GM23338 (cell line): ENCODE results near the gene KCNC4. TPM values are rescaled to one million over a fixed set of nuclear protein-coding genes. Genes with fewer than 3 reads are reported as not detected.
A peak's percentile ranks its signal among the peaks of the same experiment; 100 is the strongest.

Source experiments
- ATAC-seq: fragments of 200-7000 bp; cut with Tn5 transposase; 3 replicates; pipeline ENCODE4 v1.9.1; 2020
- DNase-seq: peaks from one replicate; pipeline ENCODE4 v3.0.0-alpha.2; 2015; ENCODE audit warnings: low spot score
- H2AFZ ChIP-seq: fragments of 200-600 bp; sonication (generic); 2 replicates; pipeline ENCODE4 v1.8.0; 2016; ENCODE audit warnings: antibody characterized with exemption, mild to moderate bottlenecking, moderate library complexity
- H3F3A ChIP-seq: fragments of 200-600 bp; sonication (generic); replicated peaks from 2 replicates; pipeline ENCODE4 v1.8.0; 2017; ENCODE audit warnings: antibody characterized with exemption, mixed run types, low read depth
- H3K27ac ChIP-seq: fragments of 200-600 bp; sonication (generic); 2 replicates; pipeline ENCODE4 v1.6.1; 2016; ENCODE audit warnings: low read depth
- H3K27me3 ChIP-seq: fragments of 200-600 bp; sonication (generic); 2 replicates; pipeline ENCODE4 v1.8.0; 2016; ENCODE audit warnings: mild to moderate bottlenecking, mixed run types, moderate library complexity; ENCODE audit not compliant: insufficient read depth
- H3K36me3 ChIP-seq: fragments of 200-600 bp; sonication (generic); 2 replicates; pipeline ENCODE4 v1.8.0; 2016; ENCODE audit warnings: mild to moderate bottlenecking; ENCODE audit not compliant: insufficient read depth
- H3K4me1 ChIP-seq: fragments of 200-600 bp; sonication (generic); 2 replicates; pipeline ENCODE4 v1.8.0; 2016; ENCODE audit warnings: mild to moderate bottlenecking, moderate library complexity; ENCODE audit not compliant: insufficient read depth
- H3K4me2 ChIP-seq: fragments of 200-600 bp; sonication (generic); 2 replicates; pipeline ENCODE4 v1.7.1; 2017; ENCODE audit warnings: mixed run types
- H3K4me3 ChIP-seq: fragments of 200-600 bp; sonication (generic); 2 replicates; pipeline ENCODE4 v1.6.1; 2016; ENCODE audit warnings: mixed run types
- H3K79me2 ChIP-seq: fragments of 200-600 bp; sonication (generic); replicated peaks from 2 replicates; pipeline ENCODE4 v1.8.0; 2017; ENCODE audit warnings: mild to moderate bottlenecking; ENCODE audit not compliant: insufficient read depth
- H3K9me2 ChIP-seq: fragments of 200-600 bp; sonication (generic); 2 replicates; pipeline ENCODE4 v1.8.0; 2017; ENCODE audit not compliant: insufficient read depth
- H4K20me1 ChIP-seq: fragments of 200-600 bp; sonication (generic); replicated peaks from 2 replicates; pipeline ENCODE4 v1.8.0; 2017; ENCODE audit warnings: mild to moderate bottlenecking; ENCODE audit not compliant: insufficient read depth
- H3K27ac Mint-ChIP-seq: 2 replicates; pipeline ENCODE4 v1.8.0; 2020; ENCODE audit warnings: inconsistent platforms, mild to moderate bottlenecking, moderate library complexity, mixed read lengths
- H3K27me3 Mint-ChIP-seq: 3 replicates; pipeline ENCODE4 v1.8.0; 2022; ENCODE audit warnings: low read depth, mild to moderate bottlenecking, moderate library complexity, mixed read lengths, inconsistent platforms; ENCODE audit not compliant: insufficient read depth, poor library complexity
- H3K36me3 Mint-ChIP-seq: 3 replicates; pipeline ENCODE4 v1.8.0; 2021; ENCODE audit warnings: low read depth, mild to moderate bottlenecking, inconsistent platforms, moderate library complexity, mixed read lengths
- H3K4me1 Mint-ChIP-seq: 3 replicates; pipeline ENCODE4 v1.8.0; 2020; ENCODE audit warnings: mild to moderate bottlenecking, inconsistent platforms, mixed read lengths
- H3K4me3 Mint-ChIP-seq: 3 replicates; pipeline ENCODE4 v1.8.0; 2021; ENCODE audit warnings: moderate library complexity, mild to moderate bottlenecking, inconsistent platforms, mixed read lengths
- H3K9me3 Mint-ChIP-seq: 3 replicates; pipeline ENCODE4 v1.8.0; 2020; ENCODE audit warnings: moderate library complexity, mild to moderate bottlenecking, inconsistent platforms, mixed read lengths
- CREB1 ChIP-seq: fragments of 250-450 bp; sonication (Bioruptor Pico); IDR thresholded peaks from 2 replicates; pipeline ENCODE4 v1.5.0; 2020; ENCODE audit warnings: low read depth, mild to moderate bottlenecking, moderate library complexity
- EZH2 ChIP-seq: fragments of 200-600 bp; sonication (generic); IDR thresholded peaks from one replicate; pipeline ENCODE4 v1.8.0; 2017; ENCODE audit warnings: antibody characterized with exemption, mild to moderate bottlenecking, low read depth; ENCODE audit not compliant: unreplicated experiment
- EZH2phosphoT487 ChIP-seq: fragments of 200-600 bp; sonication (generic); IDR thresholded peaks from one replicate; pipeline ENCODE4 v1.8.1; 2018; ENCODE audit warnings: antibody characterized with exemption; ENCODE audit not compliant: unreplicated experiment
- JUNB ChIP-seq: IDR thresholded peaks from one replicate; pipeline ENCODE4 v1.6.1; 2016; ENCODE audit warnings: antibody characterized with exemption; ENCODE audit not compliant: unreplicated experiment
- NANOG ChIP-seq: IDR thresholded peaks from 2 replicates; pipeline ENCODE4 v1.6.1; 2016; ENCODE audit warnings: antibody characterized with exemption, borderline replicate concordance
- POLR2AphosphoS5 ChIP-seq: IDR thresholded peaks from 2 replicates; pipeline ENCODE4 v1.6.1; 2016; ENCODE audit warnings: antibody characterized with exemption, low read depth
- STAT1 ChIP-seq: IDR thresholded peaks from one replicate; pipeline ENCODE4 v1.6.1; 2016; ENCODE audit warnings: antibody characterized with exemption; ENCODE audit not compliant: unreplicated experiment
- ZNF114 ChIP-seq: fragments of 250-450 bp; sonication (Bioruptor Pico); IDR thresholded peaks from 2 replicates; pipeline ENCODE4 v1.5.0; 2020; ENCODE audit warnings: mild to moderate bottlenecking, moderate library complexity
- ZNF331 ChIP-seq: fragments of 250-450 bp; sonication (Bioruptor Pico); IDR thresholded peaks from 2 replicates; pipeline ENCODE4 v1.5.0; 2020; ENCODE audit warnings: low read depth, mild to moderate bottlenecking, moderate library complexity
- polyA plus RNA-seq: library from polyadenylated mRNA; unstranded; fragments of >200 nt; fragmentation: Nextera tagmentation; extraction: Ambion mirVana; gene quantifications from 2 replicates; pipeline ENCODE4 v1.2.1, GENCODE V29; 2016
- total RNA-seq: library from RNA; depleted of rRNA; stranded (reverse); fragments of >200 nt; shearing (Covaris generic); gene quantifications from 2 replicates; pipeline ENCODE4 v1.2.3, GENCODE V29; 2014
- TF ChIP-seq, protein P1 (sequence below): fragments of 250-450 bp; sonication (Bioruptor Pico); IDR thresholded peaks from 2 replicates; pipeline ENCODE4 v1.5.0; 2020; ENCODE audit warnings: mild to moderate bottlenecking, moderate library complexity
- TF ChIP-seq, protein P2 (sequence below), 2 experiments: fragments of 200-600 bp in 1 of 2; sonication (generic) in 1 of 2; conservative IDR thresholded peaks; 2 replicates each; pipeline versions ENCODE4 v1.5.1 to v1.6.1; 2016 to 2017; ENCODE audit warnings: antibody characterized with exemption in 2 of 2, low read depth in 2 of 2, mild to moderate bottlenecking in 2 of 2, moderate library complexity in 1 of 2
- TF ChIP-seq, protein P3 (sequence below): IDR thresholded peaks from one replicate; pipeline ENCODE4 v1.6.1; 2018; ENCODE audit warnings: antibody characterized with exemption; ENCODE audit not compliant: unreplicated experiment
- TF ChIP-seq, protein P4 (sequence below): IDR thresholded peaks from 2 replicates; pipeline ENCODE4 v1.6.1; 2016; ENCODE audit warnings: antibody characterized with exemption

Gene KCNC4
- total and polyA plus RNA-seq, 2 experiments from 2014 or later: 3.5 to 10.7 TPM

DNA sequence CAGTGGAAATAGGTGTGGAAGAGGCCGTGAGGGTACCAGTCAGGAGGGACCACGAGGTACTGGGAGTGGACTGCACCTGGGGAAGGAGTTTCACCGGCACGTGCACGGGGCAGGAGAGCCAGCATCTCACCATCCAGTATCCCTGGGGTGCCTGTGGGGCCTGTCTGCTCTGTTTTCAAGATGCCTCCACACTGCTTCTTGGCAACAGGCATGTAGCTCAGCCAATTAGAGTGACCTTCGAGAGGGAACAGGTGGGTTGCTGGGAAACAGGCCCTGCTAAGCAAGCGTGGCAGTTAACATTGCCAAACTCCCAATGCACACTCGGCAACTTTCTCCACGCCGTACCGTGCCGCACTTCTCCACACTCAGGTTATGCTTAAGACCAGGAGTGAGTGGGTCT is 17.7 kb downstream of the KCNC4 start:
- Histone ChIP-seq H3K27ac (no peak overlapping the region), H2AFZ (no peak overlapping the region), H3K4me3 (no peak overlapping the region), H3K9me2 (0 out of 2 replicates have a peak, but pooled peaks cover 3% of the 10 kb centered on the region), H4K20me1 (no peaks in the 10 kb centered on the region), H3K27me3 (no peaks in the 10 kb centered on the region), H3K79me2 (no peaks in the 10 kb centered on the region), H3F3A (no peaks in the 10 kb centered on the region), H3K4me2 (no peak overlapping the region), H3K4me1 (no peaks in the 10 kb centered on the region), H3K36me3 (peaks cover 2% of the 10 kb centered on the region; the same call in 1 of the 2 replicates)
- Mint-ChIP-seq H3K4me3 (no peak overlapping the region), H3K4me1 (peaks cover 14% of the 10 kb centered on the region), H3K36me3 (peaks cover 20% of the 10 kb centered on the region), H3K9me3 (no peaks in the 10 kb centered on the region), H3K27me3 (peaks cover 10% of the 10 kb centered on the region), H3K27ac (peak overlapping the region; percentile 48)
- ATAC-seq (no peak), DNase-seq (no peak)
- TF ChIP-seq POLR2AphosphoS5 (no peak), STAT1 (no peak), ZNF331 (CRISPR knock-in tag) (no peak), EZH2phosphoT487 (no peak), ZNF114 (CRISPR knock-in tag) (no peak), CREB1 (CRISPR knock-in tag) (no peak), NANOG (no peak), EZH2 (no peak), JUNB (no peak)
- TF ChIP-seq, protein P1, sequence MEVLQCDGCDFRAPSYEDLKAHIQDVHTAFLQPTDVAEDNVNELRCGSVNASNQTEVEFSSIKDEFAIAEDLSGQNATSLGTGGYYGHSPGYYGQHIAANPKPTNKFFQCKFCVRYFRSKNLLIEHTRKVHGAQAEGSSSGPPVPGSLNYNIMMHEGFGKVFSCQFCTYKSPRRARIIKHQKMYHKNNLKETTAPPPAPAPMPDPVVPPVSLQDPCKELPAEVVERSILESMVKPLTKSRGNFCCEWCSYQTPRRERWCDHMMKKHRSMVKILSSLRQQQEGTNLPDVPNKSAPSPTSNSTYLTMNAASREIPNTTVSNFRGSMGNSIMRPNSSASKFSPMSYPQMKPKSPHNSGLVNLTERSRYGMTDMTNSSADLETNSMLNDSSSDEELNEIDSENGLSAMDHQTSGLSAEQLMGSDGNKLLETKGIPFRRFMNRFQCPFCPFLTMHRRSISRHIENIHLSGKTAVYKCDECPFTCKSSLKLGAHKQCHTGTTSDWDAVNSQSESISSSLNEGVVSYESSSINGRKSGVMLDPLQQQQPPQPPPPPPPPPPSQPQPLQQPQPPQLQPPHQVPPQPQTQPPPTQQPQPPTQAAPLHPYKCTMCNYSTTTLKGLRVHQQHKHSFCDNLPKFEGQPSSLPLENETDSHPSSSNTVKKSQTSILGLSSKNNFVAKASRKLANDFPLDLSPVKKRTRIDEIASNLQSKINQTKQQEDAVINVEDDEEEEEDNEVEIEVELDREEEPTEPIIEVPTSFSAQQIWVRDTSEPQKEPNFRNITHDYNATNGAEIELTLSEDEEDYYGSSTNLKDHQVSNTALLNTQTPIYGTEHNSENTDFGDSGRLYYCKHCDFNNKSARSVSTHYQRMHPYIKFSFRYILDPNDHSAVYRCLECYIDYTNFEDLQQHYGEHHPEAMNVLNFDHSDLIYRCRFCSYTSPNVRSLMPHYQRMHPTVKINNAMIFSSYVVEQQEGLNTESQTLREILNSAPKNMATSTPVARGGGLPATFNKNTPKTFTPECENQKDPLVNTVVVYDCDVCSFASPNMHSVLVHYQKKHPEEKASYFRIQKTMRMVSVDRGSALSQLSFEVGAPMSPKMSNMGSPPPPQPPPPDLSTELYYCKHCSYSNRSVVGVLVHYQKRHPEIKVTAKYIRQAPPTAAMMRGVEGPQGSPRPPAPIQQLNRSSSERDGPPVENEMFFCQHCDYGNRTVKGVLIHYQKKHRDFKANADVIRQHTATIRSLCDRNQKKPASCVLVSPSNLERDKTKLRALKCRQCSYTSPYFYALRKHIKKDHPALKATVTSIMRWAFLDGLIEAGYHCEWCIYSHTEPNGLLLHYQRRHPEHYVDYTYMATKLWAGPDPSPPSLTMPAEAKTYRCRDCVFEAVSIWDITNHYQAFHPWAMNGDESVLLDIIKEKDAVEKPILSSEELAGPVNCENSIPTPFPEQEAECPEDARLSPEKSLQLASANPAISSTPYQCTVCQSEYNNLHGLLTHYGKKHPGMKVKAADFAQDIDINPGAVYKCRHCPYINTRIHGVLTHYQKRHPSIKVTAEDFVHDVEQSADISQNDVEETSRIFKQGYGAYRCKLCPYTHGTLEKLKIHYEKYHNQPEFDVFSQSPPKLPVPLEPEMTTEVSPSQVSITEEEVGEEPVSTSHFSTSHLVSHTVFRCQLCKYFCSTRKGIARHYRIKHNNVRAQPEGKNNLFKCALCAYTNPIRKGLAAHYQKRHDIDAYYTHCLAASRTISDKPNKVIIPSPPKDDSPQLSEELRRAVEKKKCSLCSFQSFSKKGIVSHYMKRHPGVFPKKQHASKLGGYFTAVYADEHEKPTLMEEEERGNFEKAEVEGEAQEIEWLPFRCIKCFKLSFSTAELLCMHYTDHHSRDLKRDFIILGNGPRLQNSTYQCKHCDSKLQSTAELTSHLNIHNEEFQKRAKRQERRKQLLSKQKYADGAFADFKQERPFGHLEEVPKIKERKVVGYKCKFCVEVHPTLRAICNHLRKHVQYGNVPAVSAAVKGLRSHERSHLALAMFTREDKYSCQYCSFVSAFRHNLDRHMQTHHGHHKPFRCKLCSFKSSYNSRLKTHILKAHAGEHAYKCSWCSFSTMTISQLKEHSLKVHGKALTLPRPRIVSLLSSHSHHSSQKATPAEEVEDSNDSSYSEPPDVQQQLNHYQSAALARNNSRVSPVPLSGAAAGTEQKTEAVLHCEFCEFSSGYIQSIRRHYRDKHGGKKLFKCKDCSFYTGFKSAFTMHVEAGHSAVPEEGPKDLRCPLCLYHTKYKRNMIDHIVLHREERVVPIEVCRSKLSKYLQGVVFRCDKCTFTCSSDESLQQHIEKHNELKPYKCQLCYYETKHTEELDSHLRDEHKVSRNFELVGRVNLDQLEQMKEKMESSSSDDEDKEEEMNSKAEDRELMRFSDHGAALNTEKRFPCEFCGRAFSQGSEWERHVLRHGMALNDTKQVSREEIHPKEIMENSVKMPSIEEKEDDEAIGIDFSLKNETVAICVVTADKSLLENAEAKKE (CRISPR knock-in tag): no peak
- TF ChIP-seq, protein P2, sequence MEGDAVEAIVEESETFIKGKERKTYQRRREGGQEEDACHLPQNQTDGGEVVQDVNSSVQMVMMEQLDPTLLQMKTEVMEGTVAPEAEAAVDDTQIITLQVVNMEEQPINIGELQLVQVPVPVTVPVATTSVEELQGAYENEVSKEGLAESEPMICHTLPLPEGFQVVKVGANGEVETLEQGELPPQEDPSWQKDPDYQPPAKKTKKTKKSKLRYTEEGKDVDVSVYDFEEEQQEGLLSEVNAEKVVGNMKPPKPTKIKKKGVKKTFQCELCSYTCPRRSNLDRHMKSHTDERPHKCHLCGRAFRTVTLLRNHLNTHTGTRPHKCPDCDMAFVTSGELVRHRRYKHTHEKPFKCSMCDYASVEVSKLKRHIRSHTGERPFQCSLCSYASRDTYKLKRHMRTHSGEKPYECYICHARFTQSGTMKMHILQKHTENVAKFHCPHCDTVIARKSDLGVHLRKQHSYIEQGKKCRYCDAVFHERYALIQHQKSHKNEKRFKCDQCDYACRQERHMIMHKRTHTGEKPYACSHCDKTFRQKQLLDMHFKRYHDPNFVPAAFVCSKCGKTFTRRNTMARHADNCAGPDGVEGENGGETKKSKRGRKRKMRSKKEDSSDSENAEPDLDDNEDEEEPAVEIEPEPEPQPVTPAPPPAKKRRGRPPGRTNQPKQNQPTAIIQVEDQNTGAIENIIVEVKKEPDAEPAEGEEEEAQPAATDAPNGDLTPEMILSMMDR (conservative IDR thresholded peaks at IDR 0.05; ENCODE audit: low read depth in 2 of 2): no peak
- TF ChIP-seq, protein P3, sequence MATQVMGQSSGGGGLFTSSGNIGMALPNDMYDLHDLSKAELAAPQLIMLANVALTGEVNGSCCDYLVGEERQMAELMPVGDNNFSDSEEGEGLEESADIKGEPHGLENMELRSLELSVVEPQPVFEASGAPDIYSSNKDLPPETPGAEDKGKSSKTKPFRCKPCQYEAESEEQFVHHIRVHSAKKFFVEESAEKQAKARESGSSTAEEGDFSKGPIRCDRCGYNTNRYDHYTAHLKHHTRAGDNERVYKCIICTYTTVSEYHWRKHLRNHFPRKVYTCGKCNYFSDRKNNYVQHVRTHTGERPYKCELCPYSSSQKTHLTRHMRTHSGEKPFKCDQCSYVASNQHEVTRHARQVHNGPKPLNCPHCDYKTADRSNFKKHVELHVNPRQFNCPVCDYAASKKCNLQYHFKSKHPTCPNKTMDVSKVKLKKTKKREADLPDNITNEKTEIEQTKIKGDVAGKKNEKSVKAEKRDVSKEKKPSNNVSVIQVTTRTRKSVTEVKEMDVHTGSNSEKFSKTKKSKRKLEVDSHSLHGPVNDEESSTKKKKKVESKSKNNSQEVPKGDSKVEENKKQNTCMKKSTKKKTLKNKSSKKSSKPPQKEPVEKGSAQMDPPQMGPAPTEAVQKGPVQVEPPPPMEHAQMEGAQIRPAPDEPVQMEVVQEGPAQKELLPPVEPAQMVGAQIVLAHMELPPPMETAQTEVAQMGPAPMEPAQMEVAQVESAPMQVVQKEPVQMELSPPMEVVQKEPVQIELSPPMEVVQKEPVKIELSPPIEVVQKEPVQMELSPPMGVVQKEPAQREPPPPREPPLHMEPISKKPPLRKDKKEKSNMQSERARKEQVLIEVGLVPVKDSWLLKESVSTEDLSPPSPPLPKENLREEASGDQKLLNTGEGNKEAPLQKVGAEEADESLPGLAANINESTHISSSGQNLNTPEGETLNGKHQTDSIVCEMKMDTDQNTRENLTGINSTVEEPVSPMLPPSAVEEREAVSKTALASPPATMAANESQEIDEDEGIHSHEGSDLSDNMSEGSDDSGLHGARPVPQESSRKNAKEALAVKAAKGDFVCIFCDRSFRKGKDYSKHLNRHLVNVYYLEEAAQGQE: no peak
- TF ChIP-seq, protein P4, sequence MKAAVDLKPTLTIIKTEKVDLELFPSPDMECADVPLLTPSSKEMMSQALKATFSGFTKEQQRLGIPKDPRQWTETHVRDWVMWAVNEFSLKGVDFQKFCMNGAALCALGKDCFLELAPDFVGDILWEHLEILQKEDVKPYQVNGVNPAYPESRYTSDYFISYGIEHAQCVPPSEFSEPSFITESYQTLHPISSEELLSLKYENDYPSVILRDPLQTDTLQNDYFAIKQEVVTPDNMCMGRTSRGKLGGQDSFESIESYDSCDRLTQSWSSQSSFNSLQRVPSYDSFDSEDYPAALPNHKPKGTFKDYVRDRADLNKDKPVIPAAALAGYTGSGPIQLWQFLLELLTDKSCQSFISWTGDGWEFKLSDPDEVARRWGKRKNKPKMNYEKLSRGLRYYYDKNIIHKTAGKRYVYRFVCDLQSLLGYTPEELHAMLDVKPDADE: no peak
